GM19099 (cell line): ENCODE measurements around the gene ANO6.

ENCODE experiments used
- POLR2A ChIP-seq: IDR thresholded peaks from 3 replicates; pipeline ENCODE4 v1.6.1; 2011; ENCODE audit warnings: low read depth; ENCODE audit not compliant: insufficient read length; ENCODE audit errors: extremely low read depth

The ANO6 gene

GRCh38 chr12:45353944-45354343, 138.0 kb downstream of the ANO6 start:
- no peak for TF ChIP-seq POLR2A

- no peak for TF ChIP-seq POLR2A
These were observed 138.5 kb downstream of the ANO6 start for GRCh38 chr12:45354399-45354798.

- no peak for TF ChIP-seq POLR2A
These were observed 139.8 kb downstream of the ANO6 start for GRCh38 chr12:45355730-45356129.

- no peak for TF ChIP-seq POLR2A
These were observed 141.1 kb downstream of the ANO6 start for GRCh38 chr12:45356822-45357538.

GRCh38 chr12:45357539-45358417, 141.9 kb downstream of the ANO6 start:
- TF ChIP-seq POLR2A, result no peak

GRCh38 chr12:45362291-45362690, 146.4 kb downstream of the ANO6 start:
- no peak for TF ChIP-seq POLR2A

- no peak for TF ChIP-seq POLR2A
These were observed 148.0 kb downstream of the ANO6 start for GRCh38 chr12:45363903-45364302.

- TF ChIP-seq POLR2A, result no peak
These were observed 153.1 kb downstream of the ANO6 start for GRCh38 chr12:45368841-45369489.

- no peak for TF ChIP-seq POLR2A
These were observed 161.9 kb downstream of the ANO6 start for GRCh38 chr12:45377815-45378214.

- no peak for TF ChIP-seq POLR2A
These were observed 163.4 kb downstream of the ANO6 start for GRCh38 chr12:45379261-45379660.

GRCh38 chr12:45381351-45381750, 165.5 kb downstream of the ANO6 start:
- TF ChIP-seq POLR2A, result no peak

GRCh38 chr12:45388545-45388944, 172.7 kb downstream of the ANO6 start:
- no peak for TF ChIP-seq POLR2A

- TF ChIP-seq POLR2A, result no peak
These were observed 173.5 kb downstream of the ANO6 start for GRCh38 chr12:45389426-45389825.

GRCh38 chr12:45398552-45398951, 182.7 kb downstream of the ANO6 start:
- TF ChIP-seq POLR2A, result no peak

- no peak for TF ChIP-seq POLR2A
These were observed 185.1 kb downstream of the ANO6 start for GRCh38 chr12:45400991-45401390.
